SH-SY5Y (cell line): ENCODE results near the gene NUMA1.

Experiments
- GATA2 ChIP-seq: IDR thresholded peaks from 2 replicates; pipeline ENCODE4 v1.6.1; 2011; ENCODE audit warnings: mild to moderate bottlenecking, low read depth, low read length
- GATA3 ChIP-seq: IDR thresholded peaks from 2 replicates; pipeline ENCODE4 v1.6.1; 2011; ENCODE audit warnings: low read depth, mild to moderate bottlenecking, low read length, moderate library complexity

The NUMA1 gene

DNA sequence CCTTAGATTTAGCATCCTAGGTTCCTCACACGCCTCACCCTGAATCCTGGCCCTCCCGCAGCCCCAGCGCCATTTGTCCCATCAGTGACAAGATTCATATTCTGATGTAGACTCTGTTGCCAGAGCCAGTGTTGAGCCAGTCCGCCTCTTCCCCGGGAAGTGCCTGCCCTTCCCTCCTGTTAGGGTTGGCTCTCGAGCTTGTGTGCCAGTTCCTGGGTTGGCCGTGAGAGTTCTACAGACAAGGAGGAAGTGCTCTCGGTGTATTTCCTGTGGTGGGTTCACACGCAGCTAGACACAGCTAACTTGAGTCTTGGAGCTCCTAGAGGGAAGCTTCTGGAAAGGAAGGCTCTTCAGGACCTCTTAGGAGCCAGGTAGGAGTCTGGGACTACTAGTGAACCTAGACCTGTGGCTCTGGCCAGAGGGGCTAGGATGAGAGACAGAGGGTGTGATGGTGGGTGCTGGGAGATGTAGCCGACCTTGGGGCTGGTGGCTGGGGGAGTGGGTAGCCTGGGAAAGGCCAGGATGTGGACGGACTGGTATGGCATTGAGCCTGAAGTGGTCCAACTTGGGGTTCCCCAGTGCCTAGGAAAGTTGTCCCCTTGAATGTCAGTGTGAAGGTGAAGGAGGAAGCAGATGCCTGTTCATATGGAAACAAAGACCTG is 81.6 kb downstream of the NUMA1 start, which contains the start of gene IL18BP:
TSS of gene IL18BP (plus strand) at position 261 of the 662 bp plus-strand sequence. CDS start 1,076 bp downstream, outside the sequence.
- TF ChIP-seq GATA3 (no peak), GATA2 (no peak)

- TF ChIP-seq GATA2 (no peak), GATA3 (no peak)
These were observed 82.3 kb downstream of the NUMA1 start for GRCh38 chr11:71998061-71998460.

DNA sequence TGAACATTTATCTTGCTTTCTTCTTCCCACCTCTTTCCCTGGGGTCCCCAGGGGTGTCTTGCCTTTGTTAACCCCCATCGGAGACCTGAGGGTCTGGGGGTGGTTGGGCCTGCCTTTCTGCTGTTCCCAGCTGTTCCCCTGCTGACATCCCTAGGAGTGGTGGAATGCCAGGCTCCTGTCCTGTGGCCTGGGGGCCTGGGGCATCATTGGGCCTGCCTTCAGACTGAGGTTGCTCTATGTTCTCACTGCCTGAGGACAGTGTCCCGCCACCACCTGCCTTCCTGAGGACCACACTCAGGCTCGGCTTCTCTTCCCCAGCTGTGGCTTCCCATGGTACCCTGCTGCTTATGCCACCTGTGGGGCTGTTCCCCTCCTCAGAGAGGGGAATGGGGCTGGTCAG is 82.7 kb downstream of the NUMA1 start:
- no peak for TF ChIP-seq GATA2
- TF ChIP-seq GATA3, result no peak

DNA sequence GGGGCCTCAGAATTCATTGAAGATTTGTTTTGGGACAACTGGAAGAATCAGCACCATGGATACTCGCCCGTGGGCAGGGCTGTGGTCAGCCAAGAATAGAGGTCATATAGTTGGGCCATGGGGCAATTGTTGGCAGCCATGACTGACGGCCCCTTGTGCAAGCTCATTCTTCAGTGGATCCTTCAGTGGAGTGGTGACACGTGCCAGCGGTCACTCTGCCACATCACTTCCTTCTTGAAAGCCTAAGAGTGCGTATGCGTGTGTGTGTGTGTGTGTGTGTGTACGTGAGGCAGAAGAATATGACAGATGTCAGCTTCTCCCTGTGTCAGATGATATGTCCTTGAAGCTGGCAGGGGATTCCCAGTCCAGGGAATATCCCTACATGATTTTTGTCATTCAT is 83.4 kb downstream of the NUMA1 start:
- TF ChIP-seq GATA3 (no peak), GATA2 (no peak)

DNA sequence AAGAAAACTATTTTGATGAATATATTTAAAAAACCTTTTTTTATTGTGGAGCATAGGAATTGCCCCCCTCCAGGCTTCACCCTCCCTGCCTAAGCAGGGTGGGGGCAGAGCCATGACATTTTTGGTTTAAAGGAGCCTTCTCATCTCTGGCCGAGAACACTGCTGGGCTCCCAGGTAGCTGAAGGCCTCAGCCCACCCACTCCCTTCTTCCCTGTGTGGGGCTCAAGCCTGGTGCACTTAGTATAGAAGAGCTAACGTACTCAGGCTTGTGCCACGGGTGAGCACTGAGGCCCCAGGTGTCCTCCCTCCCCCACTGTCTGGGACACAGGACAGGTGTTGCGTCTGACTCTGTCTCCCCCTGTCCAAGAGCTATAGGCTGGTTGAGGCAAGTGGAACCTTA is 83.8 kb downstream of the NUMA1 start:
- TF ChIP-seq GATA3 (no peak), GATA2 (no peak)

DNA sequence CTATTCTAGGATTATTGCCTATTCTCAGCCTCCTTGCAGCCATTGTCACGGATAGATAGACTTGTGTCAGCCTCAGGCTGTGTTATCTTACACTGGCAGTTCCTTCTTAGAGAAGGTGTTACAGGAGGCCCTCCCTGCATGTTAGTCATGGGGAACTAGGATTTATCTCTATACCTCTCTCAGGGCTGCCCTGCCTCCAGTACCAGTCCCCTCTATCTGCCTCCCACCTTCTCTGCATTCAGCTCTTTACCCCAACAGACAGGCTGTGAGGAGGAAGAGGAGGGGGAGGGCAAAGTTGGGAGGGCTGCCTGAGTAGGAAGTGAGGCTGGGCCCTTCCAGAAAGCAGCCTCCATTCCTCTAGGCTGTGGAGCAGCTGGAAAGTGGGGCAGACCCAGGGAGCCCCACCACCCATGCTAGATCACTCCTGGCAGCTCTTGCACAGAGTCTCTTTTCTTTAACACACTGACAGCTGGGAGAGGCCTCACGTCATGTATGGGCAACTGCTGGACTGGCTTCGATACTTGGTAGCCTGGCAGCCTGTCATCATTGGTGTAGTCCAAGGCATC is 84.5 kb downstream of the NUMA1 start:
- TF ChIP-seq GATA2, result no peak
- no peak for TF ChIP-seq GATA3

GRCh38 chr11:71994786-71995185 is 85.6 kb downstream of the NUMA1 start:
- no peak for TF ChIP-seq GATA2
- TF ChIP-seq GATA3, result no peak

- TF ChIP-seq GATA3 (no peak), GATA2 (no peak)
These were observed 88.1 kb downstream of the NUMA1 start for GRCh38 chr11:71992136-71992730.

GRCh38 chr11:71991494-71991893 is 88.8 kb downstream of the NUMA1 start:
- TF ChIP-seq GATA2 (no peak), GATA3 (no peak)

DNA sequence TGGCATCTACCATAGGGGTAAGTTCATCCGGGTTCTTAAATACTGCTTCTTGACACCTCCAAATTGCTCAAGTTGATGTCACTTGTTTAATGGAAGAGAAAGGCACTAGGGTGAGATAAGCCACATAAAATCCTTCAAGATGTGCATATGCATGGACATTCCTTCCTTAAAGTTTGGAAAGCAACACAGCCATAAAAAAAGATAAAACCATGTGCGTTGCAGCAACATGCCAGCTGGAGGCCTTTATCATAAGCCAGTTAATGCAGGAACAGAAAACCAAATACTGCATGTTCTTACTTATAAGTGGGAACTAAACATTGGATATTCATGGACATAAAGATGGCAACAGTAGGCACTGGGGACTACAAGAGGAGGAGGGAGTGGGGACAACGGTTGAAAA is 89.6 kb downstream of the NUMA1 start:
- no peak for TF ChIP-seq GATA2
- TF ChIP-seq GATA3, result no peak

DNA sequence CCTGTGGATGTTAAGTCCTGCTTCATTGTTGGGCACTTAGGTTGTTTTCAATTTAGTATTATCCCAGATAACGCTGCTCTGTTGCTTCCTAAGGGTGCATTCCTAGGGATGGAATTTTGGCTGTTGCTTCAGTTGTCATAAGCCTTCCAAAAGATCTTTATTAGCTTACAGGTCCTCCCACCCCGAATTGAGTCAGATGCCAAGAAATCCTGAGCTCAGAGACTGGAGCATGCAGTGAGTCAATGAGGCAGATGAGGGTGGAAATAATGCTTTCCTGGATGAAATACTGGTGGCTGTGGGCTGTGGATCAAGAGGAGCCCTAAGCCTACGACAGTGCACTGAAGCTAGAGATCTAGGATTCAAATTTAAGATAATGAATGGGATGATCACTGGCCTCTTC is 92.3 kb downstream of the NUMA1 start:
- TF ChIP-seq GATA2 (no peak), GATA3 (no peak)

DNA sequence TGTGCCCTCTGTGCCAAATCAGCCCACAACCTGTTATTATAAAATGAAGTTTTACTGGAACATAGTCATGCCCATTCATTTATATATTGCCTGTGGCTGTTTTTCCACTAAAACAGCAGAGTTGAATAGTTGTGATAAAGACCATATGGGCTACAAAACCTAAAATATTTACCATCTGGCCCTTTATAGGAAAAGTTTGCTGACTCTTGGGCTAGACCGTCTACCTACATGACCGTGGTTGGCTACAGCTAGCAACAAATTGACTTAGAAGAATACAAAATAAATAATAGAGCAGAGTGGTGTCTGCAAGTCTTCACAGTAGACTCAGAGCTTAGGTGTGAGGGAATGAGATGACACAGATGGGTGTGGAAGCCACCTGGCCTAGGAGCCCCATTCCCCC is 92.8 kb downstream of the NUMA1 start:
- no peak for TF ChIP-seq GATA3

- no peak for TF ChIP-seq GATA3
These were observed 94.2 kb downstream of the NUMA1 start for GRCh38 chr11:71986131-71986530.

DNA sequence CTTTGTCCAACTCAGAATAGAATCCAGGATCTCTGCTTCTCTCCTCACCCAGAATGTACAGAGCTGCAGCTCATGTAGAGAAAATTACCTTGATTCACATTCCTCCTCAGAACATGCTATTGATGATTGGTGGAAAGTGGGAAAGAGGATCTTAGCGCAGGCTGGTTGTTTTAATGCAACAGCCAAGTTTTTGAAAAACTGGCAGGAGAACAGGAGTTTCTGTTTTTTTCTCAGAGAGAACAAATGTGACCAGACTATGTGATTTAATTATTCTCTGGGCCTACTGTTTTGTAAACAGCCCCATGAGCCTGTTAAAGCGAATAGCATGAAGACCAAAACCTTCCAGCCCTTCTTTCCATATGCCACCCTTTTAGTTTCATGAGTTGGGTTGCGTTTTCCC is 100.7 kb downstream of the NUMA1 start:
- TF ChIP-seq GATA3 (no peak), GATA2 (no peak)

DNA sequence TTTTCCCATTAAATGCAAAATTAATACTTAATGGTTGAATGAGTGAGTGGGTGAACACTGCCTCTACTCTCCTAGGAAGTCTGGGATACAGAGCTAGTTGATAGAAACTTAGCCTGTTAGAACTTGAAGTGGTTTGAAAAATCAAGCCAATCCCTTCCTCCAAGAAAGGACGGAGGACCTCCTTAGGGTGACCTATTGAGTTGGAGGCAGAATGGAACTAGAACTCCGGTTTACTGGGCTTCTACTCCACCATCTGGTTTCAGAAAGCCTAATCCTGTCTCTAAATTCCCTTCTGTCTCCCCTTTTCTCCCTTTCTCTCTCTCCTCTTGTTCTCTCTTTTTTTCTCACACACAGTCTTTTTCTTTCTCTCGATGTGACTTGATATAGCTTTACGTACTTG is 101.2 kb downstream of the NUMA1 start:
- TF ChIP-seq GATA2 (no peak), GATA3 (no peak)
